GM10847 (cell line): Measurements from ENCODE around the gene C11orf58.

Experiments
- POLR2A ChIP-seq: IDR thresholded peaks from 2 replicates; pipeline ENCODE4 v1.6.1; 2011; ENCODE audit not compliant: insufficient read length; ENCODE audit errors: extremely low read depth

C11orf58 gene

GRCh38 chr11:16738193-16738946, at the start of gene C11orf58:
Gene C11orf58, plus strand, starts transcription at chr11:16738647. Its CDS starts 132 bp downstream, at chr11:16738779.
- TF ChIP-seq POLR2A: peak; percentile 94

GRCh38 chr11:16690086-16690485, 48.4 kb upstream of the C11orf58 start:
- no peak for TF ChIP-seq POLR2A

GRCh38 chr11:16703795-16704194, 34.7 kb upstream of the C11orf58 start:
- TF ChIP-seq POLR2A: no peak

GRCh38 chr11:16713594-16713993, 24.9 kb upstream of the C11orf58 start:
- TF ChIP-seq POLR2A: no peak

- TF ChIP-seq POLR2A: no peak
Measured at GRCh38 chr11:16722581-16723344, 15.7 kb upstream of the C11orf58 start.

GRCh38 chr11:16727806-16728205, 10.6 kb upstream of the C11orf58 start:
- no peak for TF ChIP-seq POLR2A

- no peak for TF ChIP-seq POLR2A
Measured at GRCh38 chr11:16737818-16738192, 642 bp upstream of the C11orf58 start.

GRCh38 chr11:16738947-16739815, 734 bp downstream of the C11orf58 start:
- no peak for TF ChIP-seq POLR2A

- no peak for TF ChIP-seq POLR2A
Measured at GRCh38 chr11:16741473-16741872, 3.0 kb downstream of the C11orf58 start.

- TF ChIP-seq POLR2A: no peak
Measured at GRCh38 chr11:16743478-16743877, 5.0 kb downstream of the C11orf58 start.

- TF ChIP-seq POLR2A: no peak
Measured at GRCh38 chr11:16744128-16744725, 5.8 kb downstream of the C11orf58 start.

GRCh38 chr11:16745950-16746605, 7.6 kb downstream of the C11orf58 start:
- no peak for TF ChIP-seq POLR2A

- TF ChIP-seq POLR2A: no peak
Measured at GRCh38 chr11:16749092-16749491, 10.6 kb downstream of the C11orf58 start.

GRCh38 chr11:16749666-16750065, 11.2 kb downstream of the C11orf58 start:
- no peak for TF ChIP-seq POLR2A

- no peak for TF ChIP-seq POLR2A
Measured at GRCh38 chr11:16750417-16750816, 12.0 kb downstream of the C11orf58 start.
